ENCODE results near the gene ADCY4.

The ADCY4 gene

DNA sequence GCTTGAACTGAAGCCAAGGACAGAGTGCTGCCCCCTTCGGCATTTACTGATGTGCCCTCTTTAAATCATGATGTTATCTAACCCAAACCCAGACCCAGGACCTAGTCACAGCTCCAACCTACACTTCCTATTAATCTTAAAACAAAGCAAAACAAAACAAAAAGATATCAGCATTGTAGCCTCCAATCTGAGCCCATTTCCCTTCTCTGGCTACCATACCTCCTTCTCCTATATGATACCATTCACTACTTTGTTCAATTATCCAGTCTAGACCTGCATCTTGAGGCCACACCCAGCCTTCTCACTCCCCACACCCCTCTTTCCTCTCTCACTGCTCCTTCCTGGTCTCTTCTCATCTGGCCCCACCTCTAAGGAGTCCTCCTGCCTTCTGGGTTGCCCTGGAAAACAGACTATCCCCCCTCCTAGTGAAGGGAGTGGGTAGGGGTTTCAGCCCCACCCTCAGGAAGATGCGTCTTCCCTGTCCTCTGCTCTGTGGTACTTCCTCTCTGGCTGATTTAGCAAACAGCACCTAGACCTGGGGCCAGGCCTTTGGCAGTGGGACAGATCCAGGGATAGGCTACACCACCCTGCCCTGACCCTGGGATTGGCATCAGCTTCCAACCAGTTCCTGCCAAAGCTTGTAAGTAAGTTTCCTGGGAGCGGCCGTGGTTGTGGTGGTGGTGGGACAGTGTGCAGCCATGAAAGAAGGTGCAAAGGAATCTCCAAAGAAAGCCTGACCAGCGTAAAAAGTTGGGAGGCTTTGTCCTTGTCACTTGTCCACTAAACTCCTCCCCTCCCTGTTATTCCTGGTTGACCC lies 20.3 kb downstream of the ADCY4 start:
- no peak for DNase-seq

DNA sequence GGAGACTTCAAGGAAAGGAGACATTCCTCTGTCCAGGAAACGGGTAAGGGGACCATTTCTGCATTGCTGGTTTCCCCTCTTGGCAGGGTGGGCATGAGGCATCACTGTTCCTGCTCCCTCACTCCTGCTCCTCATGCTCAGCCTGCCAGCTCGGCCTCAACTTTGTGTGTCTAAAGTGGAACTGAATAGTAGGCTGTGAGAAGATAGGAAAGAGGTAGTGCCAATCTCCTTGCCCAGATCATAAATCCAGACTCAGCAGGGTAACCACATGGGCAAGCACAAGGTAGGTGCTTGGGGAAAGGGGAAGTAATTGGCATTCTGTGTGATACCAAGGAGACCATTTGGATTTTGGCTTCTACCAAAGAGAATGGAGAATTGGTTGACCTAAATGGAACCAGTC lies 21.0 kb downstream of the ADCY4 start:
- no peak for DNase-seq

DNA sequence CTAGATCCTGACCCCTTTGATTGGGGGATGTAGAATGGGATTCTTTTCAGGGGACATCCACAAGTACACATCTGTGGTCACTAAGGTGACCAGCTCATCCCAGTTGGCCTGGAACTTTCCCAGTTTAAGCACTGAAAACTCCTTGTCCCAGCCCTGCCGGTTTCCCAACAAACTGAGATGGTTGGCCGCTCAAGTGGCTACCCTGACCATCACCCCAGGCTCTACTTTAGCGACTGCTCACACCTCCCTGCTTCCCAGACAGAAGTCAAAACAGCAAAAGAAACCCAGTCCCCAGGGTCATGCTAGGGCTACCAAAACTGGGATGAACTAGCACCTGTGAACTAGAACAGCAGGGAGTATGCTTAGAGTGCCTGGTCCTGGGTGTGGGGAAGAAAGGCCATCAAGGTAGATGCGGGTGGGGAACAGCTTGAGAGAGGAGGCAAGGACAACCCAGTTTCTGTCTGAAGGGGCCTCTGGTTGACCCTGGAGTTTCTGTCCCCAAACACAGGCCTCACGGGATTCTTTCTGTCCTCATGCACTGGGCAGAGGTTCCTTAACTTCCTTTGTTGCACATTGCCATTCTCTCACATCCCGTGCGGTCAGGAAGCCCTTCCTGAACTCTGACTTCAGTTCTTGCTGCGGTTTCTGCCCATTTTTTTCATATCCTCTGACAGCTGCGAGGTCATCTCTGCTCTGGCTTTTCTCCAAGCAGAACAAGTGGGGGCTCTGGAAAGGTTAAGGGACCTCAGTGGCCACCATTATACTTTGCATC lies 21.9 kb downstream of the ADCY4 start:
- no peak for DNase-seq

DNA sequence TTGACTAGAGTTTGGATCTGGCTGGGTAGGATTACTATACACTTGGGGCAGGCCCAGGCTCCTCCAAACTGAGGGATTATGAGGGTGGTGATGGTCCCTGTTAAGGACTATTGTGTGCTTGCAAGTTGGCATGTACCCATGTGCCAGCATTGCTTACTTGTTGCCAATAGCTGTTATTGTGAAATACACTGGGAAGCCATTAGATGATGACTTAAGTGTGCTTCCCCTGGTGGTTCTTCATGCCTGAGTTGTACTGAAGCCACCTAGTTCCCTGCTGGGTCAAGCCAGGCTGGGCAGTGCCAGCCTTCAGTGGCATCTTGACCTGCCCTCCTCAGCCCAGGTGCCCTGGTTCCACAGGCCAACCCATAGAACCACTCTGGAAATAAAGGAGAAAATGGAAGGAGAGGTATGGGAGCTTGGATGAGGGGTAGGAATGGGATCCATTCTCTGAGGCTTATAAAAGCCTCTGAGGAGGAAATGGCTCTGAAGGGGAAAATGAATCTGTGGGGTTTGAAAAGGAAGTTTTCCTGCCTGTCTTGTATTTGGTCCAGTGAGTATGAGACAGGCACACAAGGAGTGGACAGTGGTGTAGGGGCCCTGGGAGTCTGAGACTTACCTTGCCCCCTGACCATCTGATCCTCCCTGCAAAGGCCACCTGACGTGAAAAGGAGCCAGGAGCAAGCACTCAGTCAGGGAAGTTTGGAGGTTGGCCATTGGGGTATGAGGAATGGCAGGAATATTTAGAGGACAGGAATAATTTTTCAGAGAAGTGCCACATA lies 22.8 kb downstream of the ADCY4 start:
- DNase-seq, result no peak

DNA sequence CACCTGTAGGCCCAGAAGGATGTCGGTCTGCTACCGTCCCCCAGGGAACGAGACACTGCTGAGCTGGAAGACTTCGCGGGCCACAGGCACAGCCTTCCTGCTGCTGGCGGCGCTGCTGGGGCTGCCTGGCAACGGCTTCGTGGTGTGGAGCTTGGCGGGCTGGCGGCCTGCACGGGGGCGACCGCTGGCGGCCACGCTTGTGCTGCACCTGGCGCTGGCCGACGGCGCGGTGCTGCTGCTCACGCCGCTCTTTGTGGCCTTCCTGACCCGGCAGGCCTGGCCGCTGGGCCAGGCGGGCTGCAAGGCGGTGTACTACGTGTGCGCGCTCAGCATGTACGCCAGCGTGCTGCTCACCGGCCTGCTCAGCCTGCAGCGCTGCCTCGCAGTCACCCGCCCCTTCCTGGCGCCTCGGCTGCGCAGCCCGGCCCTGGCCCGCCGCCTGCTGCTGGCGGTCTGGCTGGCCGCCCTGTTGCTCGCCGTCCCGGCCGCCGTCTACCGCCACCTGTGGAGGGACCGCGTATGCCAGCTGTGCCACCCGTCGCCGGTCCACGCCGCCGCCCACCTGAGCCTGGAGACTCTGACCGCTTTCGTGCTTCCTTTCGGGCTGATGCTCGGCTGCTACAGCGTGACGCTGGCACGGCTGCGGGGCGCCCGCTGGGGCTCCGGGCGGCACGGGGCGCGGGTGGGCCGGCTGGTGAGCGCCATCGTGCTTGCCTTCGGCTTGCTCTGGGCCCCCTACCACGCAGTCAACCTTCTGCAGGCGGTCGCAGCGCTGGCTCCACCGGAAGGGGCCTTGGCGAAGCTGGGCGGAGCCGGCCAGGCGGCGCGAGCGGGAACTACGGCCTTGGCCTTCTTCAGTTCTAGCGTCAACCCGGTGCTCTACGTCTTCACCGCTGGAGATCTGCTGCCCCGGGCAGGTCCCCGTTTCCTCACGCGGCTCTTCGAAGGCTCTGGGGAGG lies 23.9 kb downstream of the ADCY4 start, which contains the start of gene LTB4R:
LTB4R (plus strand) TSS at position 857 of the 959 bp plus-strand sequence. CDS start 4,150 bp downstream, outside the sequence.
- DNase-seq, result no peak

DNA sequence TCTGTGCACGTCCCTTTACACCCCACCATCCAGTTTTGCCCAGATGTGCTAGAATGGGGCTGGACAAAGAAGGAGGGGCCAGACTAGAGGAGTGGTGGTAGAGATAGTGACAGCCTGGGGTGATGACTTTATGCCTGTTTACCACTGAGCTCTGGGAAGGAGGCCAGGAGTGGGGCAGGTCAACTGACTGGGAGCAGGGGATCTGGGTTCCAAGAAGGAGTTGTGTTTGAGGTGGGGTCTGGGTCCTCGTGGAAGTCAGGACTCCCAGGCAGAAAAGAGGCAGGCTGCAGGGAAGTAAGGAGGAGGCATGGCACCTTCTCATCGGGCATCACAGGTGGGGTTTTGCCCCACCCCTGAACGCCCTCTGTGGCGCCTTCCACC lies 24.6 kb downstream of the ADCY4 start:
- no peak for DNase-seq

DNA sequence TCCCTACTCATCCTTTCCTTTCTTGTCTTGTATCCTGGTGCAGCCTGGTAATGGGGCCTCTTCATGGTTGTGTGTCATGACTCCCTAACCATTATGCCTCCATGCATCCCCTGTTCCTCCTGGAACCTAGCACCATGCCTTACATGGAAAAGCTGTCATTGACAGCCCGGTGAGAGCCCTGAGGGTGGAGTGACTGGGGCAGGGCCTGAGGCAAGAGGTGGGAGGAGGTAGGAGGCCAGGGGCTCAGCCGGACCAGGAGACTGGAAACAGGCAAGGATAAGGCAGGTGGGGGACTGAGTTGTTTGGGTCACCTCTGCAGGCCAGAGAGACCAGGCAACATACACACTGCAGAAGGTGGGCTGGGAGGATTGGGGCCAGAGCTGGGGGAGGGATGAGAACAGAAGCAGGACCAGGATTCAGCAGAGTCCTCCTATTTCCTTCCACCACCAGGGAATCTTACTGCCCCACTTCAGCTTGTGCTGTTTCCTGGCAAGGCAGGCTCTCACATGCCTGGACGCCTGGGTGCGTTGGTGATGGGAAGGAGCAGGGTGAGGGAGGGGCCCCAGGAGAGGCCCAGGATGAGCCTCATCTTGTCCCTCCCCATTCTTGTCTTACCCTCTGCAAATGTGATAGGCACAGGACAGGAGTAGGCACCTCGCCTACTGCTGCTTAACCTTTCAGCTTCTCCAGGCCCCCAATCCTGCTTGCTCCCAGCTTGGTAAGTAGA lies 25.2 kb downstream of the ADCY4 start, which contains the start of gene LTB4R2:
LTB4R2 (plus strand) TSS at position 603 of the 727 bp plus-strand sequence. CDS start 525 bp downstream, outside the sequence.
- DNase-seq, result no peak

DNA sequence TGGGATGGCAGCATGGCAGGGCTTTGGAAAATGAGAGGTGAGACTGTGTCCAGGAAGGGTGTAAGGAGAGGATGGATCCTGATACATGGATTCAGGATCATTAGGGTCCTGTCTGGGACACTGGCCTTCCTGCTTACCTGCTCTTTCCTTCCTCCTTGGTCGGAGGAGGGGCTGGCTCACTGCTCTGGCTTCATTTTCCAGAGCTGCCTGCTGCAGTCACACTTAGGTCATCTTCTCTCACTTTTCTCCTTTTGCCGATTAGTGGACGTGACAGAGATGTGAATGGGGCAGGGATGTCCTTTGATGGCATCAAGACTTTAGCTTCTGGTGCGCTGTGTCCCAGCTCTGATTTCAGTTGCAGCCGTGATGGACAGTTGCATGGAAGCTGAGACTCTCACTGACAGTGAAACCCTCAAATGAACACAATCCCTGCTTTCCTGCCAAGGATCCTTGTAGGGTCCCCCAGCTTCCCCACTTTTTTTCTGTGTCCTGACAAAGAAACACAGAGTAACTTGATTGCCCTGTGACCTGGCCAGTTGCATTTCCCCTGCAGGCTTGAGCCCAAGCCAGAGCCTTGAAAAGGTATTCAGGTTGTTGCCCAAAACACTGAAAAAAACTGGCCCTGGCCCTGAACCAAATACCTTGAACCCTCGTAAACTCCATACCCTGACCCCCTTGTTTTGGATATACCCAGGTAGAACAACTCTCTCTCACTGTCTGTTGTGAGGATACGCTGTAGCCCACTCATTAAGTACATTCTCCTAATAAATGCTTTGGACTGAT lies 26.3 kb downstream of the ADCY4 start:
- DNase-seq, result no peak

DNA sequence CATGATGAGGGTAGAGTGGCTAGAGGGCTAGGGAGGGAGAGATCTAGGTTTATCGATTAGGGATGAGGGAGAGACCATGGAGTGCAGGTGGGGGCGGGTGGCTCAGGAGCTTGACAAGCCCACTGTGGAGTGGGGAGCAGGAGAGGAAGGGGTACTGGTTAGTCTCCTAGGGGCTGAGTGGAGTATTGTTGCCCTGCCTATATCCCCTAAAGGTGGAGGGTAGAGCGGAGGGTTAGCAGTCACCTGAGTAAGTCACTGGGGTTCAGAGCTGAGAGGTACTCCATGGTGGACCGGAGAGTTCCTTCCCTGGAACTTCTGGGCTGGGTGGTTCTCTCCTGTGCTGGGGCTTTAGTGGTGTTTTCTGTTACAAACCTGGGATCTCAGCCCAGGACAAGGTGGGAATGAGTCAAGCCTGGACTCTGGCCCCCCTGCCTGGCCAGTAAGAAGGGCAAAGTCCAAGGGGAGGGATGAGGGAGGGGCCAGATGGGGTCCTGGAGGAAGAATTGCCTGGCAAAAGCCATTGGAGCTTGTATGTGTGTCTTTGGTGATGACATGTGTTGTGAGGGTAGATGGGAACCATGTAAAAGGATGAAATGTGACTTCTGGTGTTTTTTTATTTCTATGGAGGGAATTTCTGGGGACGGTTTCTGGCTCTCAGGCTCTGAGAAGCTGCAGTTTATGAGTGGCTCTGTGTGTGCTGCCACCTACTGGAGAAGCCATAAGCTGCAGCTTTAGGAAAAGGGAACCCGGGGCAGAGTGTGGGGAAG lies 27.1 kb downstream of the ADCY4 start, which contains the start of gene CIDEB:
CIDEB (minus strand) TSS at position 403 of the 767 bp plus-strand sequence; CDS start at position 284, 119 bp downstream.
- DNase-seq, result no peak

DNA sequence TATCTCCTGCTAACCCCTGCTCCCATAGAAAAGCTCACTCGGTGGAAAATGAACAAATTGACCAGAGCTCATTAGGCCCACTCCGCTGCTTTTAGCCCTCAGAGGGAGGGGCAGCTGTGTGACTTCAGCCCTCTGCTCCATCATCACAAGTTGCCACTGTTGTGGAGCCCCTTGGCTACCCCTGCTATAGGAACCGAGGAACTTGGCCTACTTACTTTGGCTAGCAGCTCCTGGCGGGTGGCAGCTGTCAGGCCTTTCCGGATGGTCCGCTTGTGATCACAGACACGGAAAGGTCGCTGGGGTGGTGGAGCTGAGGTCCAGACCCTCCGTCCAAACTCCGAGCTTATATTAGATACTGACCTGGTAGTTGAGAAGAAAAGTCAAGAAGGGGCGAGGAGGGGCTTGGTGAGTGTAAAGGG lies 27.7 kb downstream of the ADCY4 start:
- no peak for DNase-seq

DNA sequence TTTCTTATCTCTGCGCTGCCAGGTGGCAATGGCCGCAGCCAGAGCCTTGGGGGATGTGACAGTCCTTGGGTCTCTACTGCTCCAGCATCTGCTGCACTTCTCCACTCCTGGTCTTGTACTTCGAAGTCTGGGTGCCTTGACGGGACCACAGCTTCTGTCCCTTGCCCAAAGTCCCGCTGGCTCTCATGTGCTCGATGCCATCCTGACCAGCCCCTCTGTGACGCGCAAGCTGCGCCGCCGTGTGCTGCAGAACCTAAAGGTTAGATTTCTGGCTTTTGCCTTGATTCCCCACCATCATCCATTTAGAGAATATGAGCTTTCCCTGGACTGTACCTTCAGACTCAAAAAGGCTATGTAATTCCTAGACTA lies 30.9 kb downstream of the ADCY4 start:
- no peak for DNase-seq

DNA sequence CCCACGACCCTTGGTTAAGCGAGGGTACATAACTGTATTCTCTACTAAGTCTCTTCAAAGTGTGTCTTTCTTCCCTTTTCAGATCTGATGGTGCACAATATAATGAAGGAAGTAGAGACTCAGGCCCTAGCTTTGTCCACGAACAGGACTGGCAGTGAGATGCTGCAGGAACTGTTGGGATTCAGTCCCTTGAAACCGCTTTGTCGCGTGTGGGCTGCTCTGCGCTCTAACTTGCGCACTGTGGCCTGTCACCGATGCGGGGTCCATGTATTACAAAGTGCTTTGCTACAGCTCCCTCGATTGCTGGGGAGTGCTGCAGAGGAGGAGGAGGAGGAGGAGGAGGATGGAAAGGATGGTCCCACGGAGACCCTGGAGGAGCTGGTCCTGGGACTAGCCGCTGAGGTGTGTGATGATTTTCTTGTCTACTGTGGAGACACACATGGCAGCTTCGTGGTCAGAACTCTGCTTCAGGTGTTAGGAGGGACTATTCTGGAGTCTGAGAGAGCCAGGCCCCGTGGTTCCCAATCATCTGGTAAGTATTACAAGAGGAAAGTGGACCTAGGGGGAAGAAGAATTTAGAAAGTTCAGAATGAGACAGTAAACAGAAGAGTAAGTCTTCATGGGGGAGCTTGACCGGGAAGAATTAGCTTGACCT lies 34.4 kb downstream of the ADCY4 start:
- DNase-seq, result no peak

DNA sequence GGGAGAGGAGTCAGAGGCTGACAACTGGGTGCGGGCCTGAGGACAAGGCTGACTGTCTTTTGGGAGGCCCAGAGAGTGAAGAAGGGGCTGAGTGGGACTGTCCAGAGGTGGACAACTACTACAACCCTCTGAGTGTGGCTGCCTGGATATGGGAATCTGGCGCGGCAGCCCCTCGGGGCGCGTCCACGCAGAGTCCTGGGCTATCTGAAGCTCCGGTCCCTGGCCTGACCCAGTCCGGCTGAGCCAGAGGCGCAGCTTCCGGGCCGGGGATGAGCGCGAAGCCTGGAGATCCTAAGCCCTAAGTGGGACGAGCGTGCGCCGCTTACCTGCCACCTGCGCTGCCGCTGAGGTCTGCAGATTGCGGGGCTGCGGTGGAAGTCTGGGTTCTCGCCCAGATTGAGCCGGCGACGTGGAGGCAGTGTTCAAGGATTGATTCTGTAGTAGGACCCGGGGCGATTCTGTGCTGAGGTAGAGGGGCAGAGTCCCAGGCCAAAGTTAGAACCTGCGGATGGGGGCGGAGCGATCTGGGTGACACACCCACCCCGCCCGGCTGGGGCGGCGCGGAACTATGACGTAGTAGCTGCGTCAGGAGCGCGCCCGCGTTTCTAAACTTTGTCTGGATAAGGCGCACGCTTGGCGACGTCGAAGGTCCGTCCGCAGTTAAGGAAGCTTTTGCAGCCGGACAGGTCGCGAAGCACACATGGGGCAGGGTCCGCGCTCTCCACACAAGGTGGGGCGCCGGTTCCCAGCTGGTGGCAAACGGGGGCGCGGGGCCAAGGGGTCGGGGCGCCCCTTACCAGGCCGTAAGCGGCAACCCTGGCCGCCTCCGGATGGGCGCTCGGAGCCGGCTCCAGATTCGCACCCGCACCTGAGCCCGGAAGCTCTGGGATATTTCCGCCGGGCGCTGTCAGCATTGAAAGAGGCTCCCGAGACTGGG lies 35.3 kb downstream of the ADCY4 start, which contains the start of the genes DHRS1 and NOP9:
DHRS1 (minus strand) TSS at position 526 of the 937 bp plus-strand sequence. CDS start 674 bp downstream, outside the sequence.
NOP9 (plus strand) TSS at position 596 of the 937 bp plus-strand sequence; CDS start at position 701, 105 bp downstream.
- DNase-seq, result no peak

DNA sequence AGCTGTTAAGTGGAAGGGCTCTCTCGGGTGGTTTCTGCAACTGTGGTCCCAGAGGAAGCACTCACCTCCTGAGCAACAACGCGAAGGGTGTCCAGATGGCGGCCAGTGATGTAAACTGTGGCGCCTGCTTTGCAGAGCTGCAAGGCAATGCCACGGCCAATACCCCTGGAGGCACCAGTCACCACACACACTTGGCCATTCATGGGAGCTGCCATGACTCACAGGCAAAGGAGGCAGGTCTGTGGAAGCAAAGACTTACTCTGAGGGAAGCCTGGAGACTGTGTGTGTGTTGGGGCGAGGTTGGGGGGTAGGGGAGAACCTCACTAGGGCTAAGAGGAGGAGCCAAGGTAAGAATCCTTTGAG lies 36.0 kb downstream of the ADCY4 start:
- DNase-seq, result no peak

DNA sequence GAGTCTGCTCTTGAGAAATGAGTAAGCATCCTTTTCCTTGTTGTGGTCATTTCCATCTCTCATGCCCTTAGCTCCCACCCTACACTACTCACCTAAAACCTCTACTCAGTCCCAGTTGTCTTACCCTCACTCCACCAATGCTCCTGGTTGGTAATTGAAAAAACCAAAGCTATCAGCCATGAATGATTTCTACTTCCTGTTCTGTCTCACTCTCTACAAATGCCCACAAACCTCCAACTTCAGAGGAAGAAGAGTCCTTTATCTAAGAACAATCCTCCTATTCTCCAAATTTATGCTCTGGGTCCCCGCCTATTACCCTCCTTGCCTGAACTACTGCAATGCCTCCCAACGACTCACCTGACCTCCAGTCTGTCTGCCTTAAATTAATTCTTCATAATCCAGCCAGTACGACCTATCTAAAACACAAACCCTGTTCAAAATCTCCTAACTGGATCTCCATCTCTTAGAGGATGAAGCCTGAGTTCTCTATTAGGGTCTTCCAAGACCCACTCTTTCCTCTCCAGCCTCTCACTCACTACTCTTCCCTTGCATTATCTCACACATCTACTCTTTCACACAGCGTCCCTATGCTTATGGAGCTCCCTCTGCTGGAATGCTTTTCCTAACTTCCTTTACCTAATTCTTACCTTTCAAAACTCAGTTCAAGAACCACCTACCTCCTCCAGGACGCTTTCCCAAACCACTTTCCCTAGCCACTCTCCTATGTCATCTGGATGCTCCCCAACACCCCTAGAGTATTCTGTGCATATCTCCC lies 37.5 kb downstream of the ADCY4 start:
- no peak for DNase-seq

DNA sequence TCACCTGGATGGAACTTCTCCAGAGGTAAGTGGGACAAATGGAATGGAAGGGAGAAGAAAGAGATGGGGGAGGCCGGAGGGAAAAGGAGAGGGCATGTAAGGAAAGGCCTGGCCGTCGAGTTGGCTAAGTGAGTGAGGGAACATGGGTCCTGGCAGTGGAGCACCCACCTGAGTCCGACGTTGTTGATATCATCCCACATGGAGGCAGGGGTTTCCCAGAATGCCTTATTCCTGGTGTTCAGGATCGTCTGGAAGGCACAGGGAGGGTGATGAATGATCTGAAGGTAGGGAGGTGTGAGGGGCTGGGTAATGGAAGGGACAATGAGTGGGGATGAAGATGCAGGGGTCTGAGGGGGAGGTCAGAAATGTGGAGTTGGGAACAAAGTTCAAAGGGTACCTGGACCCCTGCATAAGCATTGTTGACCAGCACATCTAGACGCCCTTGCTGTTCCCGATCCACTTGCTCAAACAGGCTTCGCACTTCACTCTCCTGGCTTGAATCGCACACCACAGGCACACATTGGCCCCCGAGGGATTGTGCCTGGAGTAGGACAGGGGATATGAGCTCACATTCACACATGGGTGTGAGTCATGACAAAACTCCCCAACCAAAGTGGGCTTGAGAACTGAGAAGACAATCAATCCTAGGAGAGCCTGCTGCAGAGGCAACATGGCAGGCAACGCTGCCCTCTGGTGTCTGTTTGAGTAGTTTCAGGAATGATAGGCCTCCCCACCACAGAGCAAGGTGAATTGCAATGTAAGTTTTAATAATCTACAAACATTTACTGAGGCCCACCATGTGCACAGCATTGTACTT lies 38.3 kb downstream of the ADCY4 start:
- no peak for DNase-seq
